Prostate gland (tissue), 2 donors: ENCODE data around the gene CCR1. TPM values are rescaled to one million over a fixed set of nuclear protein-coding genes. Genes with fewer than 3 reads are reported as not detected.
"Not testable (repeated sequence)": the region's sequence is repeated elsewhere in the genome, so short reads cannot be mapped to it uniquely, and the experiment has no call there.

Source experiments
- DNase-seq: peaks from one replicate; pipeline ENCODE4 v3.0.0-alpha.2; 2019; ENCODE audit warnings: low spot score
- H3K27ac ChIP-seq, 2 donors: fragments of 200-600 bp; sonication (generic); 2 replicates each; pipeline ENCODE4 v1.5.1; 2017 to 2019
- H3K27me3 ChIP-seq: fragments of 200-600 bp; sonication (generic); replicated peaks from 2 replicates; pipeline ENCODE4 v1.5.1; 2019; ENCODE audit not compliant: insufficient read depth
- H3K36me3 ChIP-seq, 2 donors: fragments of 200-600 bp; sonication (generic); 1 replicate in 1 of 2; 2 replicates in 1 of 2; pipeline versions ENCODE4 v1.5.1 to v1.8.1; 2017 to 2019
- H3K4me1 ChIP-seq: fragments of 200-600 bp; sonication (generic); replicated peaks from 2 replicates; pipeline ENCODE4 v1.5.1; 2019
- H3K4me3 ChIP-seq, 2 donors: fragments of 200-600 bp; sonication (generic); 2 replicates each; pipeline ENCODE4 v1.5.1; 2017 to 2019
- H3K9me3 ChIP-seq: fragments of 200-600 bp; sonication (generic); 2 replicates; pipeline ENCODE4 v1.5.1; 2017
- POLR2A ChIP-seq: fragments of 450-650 bp; IDR thresholded peaks from one replicate; pipeline ENCODE4 v1.6.1; 2016; ENCODE audit warnings: antibody characterized with exemption, mild to moderate bottlenecking
- POLR2AphosphoS5 ChIP-seq: sonication (generic); formaldehyde crosslinking; IDR thresholded peaks from one replicate; pipeline ENCODE4 v1.6.1; 2017; ENCODE audit warnings: antibody characterized with exemption
- WGBS: methylation state at CpG from one replicate; pipeline ENCODE4 v1.1.5; 2018; 5-methylcytosine and 5-hydroxymethylcytosine counted together
- intact Hi-C: fragments of 100-400 bp; cut with DNase I; formaldehyde crosslinking; loops from one replicate; pipeline ENCODE4 v1.14.2; 2022
- total RNA-seq, 2 donors: library from RNA; depleted of rRNA; stranded (reverse); fragments of >200 nt; gene quantifications; one replicate each; pipeline ENCODE4 v1.1.0, GENCODE V29; 2016
- TF ChIP-seq, protein P1 (sequence below), 4 experiments: fragments of 200-600 bp in 2 of 4; fragments of 450-650 bp in 2 of 4; sonication (generic) in 2 of 4; IDR thresholded peaks; 1 replicate in 3 of 4; 2 replicates in 1 of 4; pipeline ENCODE4 v1.5.1; 2016 to 2019; ENCODE audit warnings: antibody characterized with exemption in 4 of 4, mild to moderate bottlenecking in 2 of 4, moderate library complexity in 2 of 4

CCR1 gene
- total RNA-seq, 2 donors from 2014 or later = 0.46 to 2.5 TPM

DNA sequence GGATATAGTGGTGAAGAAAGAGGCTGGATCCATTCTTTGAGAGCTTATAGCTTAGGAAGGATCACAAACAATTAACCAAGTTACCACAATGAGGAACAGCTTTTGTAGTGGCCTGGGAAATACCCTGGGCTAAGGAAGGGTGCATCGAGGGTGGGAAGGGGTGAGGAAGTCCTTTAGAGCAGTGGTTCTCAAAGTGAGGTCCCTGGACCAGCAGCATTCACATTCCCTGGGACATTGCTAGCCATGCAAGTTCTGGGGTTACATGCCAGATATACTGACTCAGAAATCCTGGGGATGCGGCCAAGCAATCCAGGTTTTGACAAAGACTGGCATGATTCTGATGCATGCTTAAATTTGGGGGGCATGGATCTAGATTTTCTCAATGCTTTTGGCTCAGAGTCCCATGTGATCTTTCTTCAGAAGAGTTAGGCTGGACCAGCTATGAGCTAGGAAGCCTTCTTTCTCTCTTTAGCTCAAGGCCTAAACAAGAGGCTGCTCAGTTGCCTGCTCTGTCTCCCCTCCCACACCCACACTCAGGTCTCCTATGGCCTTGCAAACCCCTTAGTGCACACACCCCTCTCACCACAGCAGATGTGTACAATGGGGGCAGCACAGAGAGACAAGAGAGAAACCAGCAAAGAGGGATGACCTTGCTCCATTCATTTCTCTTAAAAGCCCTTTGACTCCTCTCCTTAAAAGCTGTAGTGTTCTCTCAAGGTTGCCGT lies 1.8 kb upstream of the CCR1 start:
- no peak overlapping the region for H3K4me3 ChIP-seq
- H3K27ac ChIP-seq = no peak overlapping the region
- TF ChIP-seq, protein P1, sequence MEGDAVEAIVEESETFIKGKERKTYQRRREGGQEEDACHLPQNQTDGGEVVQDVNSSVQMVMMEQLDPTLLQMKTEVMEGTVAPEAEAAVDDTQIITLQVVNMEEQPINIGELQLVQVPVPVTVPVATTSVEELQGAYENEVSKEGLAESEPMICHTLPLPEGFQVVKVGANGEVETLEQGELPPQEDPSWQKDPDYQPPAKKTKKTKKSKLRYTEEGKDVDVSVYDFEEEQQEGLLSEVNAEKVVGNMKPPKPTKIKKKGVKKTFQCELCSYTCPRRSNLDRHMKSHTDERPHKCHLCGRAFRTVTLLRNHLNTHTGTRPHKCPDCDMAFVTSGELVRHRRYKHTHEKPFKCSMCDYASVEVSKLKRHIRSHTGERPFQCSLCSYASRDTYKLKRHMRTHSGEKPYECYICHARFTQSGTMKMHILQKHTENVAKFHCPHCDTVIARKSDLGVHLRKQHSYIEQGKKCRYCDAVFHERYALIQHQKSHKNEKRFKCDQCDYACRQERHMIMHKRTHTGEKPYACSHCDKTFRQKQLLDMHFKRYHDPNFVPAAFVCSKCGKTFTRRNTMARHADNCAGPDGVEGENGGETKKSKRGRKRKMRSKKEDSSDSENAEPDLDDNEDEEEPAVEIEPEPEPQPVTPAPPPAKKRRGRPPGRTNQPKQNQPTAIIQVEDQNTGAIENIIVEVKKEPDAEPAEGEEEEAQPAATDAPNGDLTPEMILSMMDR (IDR thresholded peaks at IDR 0.05) = no peak
- no peak for TF ChIP-seq POLR2AphosphoS5
- no peak for TF ChIP-seq POLR2A
- intact Hi-C loops = no loop called here
- no peaks in the 10 kb centered on the region for H3K4me1 ChIP-seq
- WGBS = 71% methylated on average over 3 of the region's 3 CpGs
- no peaks in the 10 kb centered on the region for H3K9me3 ChIP-seq
- no peaks in the 10 kb centered on the region for H3K27me3 ChIP-seq
- H3K36me3 ChIP-seq = no peaks in the 10 kb centered on the region
- DNase-seq = no peak

DNA sequence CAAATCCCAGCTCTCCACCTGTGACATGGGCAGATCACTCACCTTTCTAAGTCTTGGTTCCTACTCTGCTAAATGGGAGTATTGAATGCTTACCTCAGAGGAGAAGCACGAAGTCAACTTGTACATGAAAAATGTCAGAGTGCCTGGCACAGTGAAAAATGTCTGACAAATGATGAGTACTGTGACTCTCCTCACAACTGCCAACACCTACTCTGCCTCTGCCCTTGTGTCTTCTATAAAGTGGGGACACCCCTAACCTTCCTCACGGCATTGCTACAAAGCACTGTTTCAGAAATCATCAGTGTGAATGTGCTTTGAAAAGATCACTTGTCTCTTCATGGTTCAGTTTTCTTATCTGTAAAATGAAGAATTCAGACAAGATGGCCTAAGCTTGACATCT lies 940 bp upstream of the CCR1 start:
- Histone ChIP-seq H3K27ac (no peak overlapping the region), H3K9me3 (no peaks in the 10 kb centered on the region), H3K27me3 (no peaks in the 10 kb centered on the region), H3K4me1 (no peaks in the 10 kb centered on the region), H3K36me3 (no peaks in the 10 kb centered on the region), H3K4me3 (no peak overlapping the region)
- no peak for DNase-seq
- TF ChIP-seq POLR2A (no peak), POLR2AphosphoS5 (no peak)
- TF ChIP-seq, protein P1 (IDR thresholded peaks at IDR 0.05) = no peak
- intact Hi-C loops = no loop called here
- 49% methylated on average over 2 of the region's 2 CpGs for WGBS

DNA sequence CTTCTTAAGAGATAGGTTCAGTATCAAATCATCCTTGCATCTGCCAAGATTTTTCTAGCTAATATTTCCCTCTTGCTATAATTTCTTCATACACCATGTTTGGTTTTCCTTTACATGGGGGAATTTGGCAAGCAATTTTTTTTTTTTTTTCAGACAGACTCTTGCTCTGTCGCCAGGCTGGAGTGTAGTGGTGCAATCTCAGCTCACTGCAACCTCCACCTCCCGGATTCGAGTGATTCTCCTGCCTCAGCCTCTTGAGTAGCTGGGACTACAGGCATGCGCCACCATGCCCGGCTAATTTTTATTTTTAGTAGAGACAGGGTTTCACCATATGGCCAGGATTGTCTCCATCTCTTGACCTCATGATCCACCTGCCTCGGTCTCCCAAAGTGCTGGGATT lies 599 bp downstream of the CCR1 start:
- H3K4me1 ChIP-seq, H3K9me3 ChIP-seq, DNase-seq, H3K4me3 ChIP-seq, H3K36me3 ChIP-seq, intact Hi-C loops, H3K27me3 ChIP-seq, H3K27ac ChIP-seq: not testable (repeated sequence)
- whole genome bisulfite sequencing = 90% methylated on average over 6 of the region's 6 CpGs

DNA sequence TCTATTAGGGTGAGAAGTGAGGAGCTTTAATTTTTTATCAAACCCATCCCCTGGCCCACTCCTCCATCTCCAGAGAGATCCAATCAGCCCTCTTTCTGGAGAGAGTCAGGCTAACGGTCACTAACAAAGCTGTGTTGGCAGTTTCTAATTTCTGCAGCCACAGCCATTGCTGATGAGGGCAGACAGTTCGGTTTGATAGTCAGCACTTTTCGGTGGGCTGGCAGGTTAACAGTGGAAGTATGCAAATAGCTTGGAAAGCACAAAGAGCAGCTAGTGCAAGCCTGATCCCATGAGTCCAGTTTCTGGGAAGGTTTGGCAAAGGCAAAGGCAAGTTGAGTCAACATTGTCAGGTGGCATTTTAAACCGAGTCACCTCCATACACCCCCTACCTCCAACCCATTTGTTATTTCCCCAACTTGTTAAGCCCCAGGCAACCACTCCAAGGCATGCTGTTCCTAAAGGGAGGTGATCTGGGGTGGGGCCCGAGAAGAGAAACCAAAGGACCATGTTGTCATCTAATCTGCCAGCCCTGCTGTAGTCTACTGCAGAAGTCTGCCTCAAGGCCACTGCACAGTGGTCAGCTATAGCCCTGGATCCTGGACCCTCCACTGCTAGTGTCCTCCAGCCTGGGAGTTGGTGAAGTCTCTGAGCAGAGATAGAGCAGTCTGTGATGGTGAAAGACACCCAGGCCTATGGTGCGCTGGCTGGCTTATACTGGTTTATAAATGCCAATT lies 1.7 kb downstream of the CCR1 start:
- intact Hi-C loops = no loop called here
- no peak overlapping the region for H3K27ac ChIP-seq
- TF ChIP-seq, protein P1 (IDR thresholded peaks at IDR 0.05) = no peak

DNA sequence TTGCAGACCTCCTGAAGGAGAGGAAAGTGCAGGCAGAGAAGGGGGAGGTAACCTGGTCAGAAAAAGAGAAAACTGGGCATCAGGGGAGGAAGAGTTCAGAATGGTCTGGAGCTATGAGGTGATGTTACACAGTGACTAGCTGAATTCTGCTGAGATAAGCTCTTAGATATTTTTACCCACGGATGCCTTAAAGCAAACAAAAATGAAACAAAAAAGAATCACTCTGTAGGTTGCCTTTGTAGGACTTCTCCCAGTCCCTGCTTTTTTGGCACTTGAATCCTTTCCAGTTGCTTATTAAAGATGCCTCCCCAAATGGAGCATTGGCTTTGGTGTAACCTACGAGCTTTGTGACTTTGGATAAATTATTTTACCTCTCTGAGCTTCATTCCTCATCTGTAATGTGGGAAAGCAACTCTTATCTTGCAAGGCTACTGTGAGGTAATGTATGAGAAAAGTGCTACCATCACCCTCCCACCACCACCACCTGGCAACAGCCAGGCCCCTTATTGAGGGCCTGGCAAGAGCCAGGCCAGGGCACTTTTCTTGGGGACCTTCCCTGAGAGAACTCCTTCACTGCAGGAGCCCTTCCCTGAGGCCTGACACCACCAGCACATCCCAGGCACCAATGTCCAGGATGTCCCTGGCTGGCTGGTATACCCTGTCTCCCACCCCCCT lies 2.7 kb downstream of the CCR1 start:
- no peaks in the 10 kb centered on the region for H3K9me3 ChIP-seq
- TF ChIP-seq, protein P1 (IDR thresholded peaks at IDR 0.05) = no peak
- TF ChIP-seq POLR2AphosphoS5 = no peak
- no peak for TF ChIP-seq POLR2A
- no peaks in the 10 kb centered on the region for H3K36me3 ChIP-seq
- no peaks in the 10 kb centered on the region for H3K4me1 ChIP-seq
- H3K4me3 ChIP-seq = no peak overlapping the region
- 62% methylated on average over 2 of the region's 2 CpGs for WGBS
- no peak for DNase-seq
- no peak overlapping the region for H3K27ac ChIP-seq
- intact Hi-C loops = no loop called here
- no peaks in the 10 kb centered on the region for H3K27me3 ChIP-seq

More for the DNA sequence above, 1.7 kb downstream of the CCR1 start:
- H3K36me3 ChIP-seq = no peaks in the 10 kb centered on the region
- no peaks in the 10 kb centered on the region for H3K4me1 ChIP-seq
- no peak overlapping the region for H3K4me3 ChIP-seq
- no peak for DNase-seq
- no peaks in the 10 kb centered on the region for H3K9me3 ChIP-seq
- H3K27me3 ChIP-seq = no peaks in the 10 kb centered on the region
- 60% methylated on average over 6 of the region's 6 CpGs for WGBS
